Measurements from ENCODE around the gene PMM2.

DNA sequence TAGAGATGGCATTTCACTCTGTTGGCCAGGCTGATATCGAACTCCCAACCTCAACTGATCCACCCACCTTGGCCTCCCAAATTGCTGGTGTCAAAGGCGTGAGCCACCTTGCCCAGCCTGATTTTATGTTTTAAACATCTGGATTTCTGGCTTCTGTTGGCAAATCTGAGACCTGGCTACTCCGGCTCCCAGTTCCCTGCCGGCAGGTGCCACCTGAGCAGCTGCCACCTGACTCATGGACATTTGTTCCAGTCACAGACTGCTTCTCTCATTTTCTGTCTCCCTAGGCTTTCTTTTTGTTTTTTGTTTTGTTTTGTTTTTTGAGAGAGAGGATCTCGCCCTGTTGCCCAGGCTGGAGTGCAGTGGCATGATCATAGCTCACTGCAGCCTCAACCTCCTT, 9.6 kb downstream of the PMM2 start:
- TF ChIP-seq CTCF (IDR thresholded peaks at IDR 0.05; ENCODE audit: low read length): no peak
- TF ChIP-seq EZH2 (IDR thresholded peaks at IDR 0.05; ENCODE audit: borderline replicate concordance, low read length): no peak

Data from OCI-LY1 (cell line).